ENCODE results near the gene ACOT11. TPM values are rescaled to one million over a fixed set of nuclear protein-coding genes. Genes with fewer than 3 reads are reported as not detected.

Gene ACOT11
- total and polyA plus RNA-seq, 10 of the 15 experiments (the other 5 are each of a cell fraction or from before 2014, with no cell fraction given) = 0.04 to 0.85 (median 0.39) TPM; not detected in 1

DNA sequence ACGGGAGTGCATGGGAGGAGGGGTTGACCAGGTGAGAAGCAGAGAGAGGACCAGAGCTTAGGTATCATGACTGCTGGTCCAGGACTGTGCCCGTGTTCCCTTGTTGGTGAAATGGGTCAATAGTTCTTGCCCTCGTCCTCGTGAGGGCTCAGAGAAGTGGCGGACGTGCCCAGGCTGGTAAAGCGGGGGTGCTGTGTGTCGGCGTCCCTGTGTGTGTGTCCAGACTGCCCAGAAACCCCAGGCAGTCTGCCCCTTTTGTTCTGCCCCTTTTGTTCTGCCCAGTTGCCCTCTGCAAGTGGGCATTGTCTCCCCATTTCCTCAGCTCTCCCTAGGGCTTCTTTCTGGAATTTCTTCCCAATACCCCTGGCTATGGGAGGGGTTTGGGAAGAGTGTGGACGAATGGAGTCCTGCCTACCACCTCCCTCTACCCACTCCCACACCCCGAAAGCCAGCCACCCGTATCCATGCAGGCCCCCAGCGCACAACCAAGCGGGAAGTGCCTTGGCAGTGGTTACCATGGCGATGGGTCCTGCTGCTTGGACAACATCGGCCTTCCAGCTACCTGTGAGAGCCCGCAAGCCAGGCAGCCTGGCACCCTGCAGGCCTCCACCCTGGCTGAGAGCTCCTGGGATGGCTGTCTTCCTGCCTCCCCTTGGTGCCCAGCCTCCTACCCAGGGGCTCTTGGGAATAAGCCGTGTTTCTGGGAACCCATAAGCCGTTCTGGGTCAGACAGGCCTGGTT lies 34.7 kb downstream of the ACOT11 start:
- in situ Hi-C loops (cut with MboI) = no loop called here
- no TSS peak for BruUV-seq (replicated peaks)

More for the DNA sequence above, 34.7 kb downstream of the ACOT11 start:
- Histone ChIP-seq H3K4me3 (no peak overlapping the region), H3K4me1 (ENCODE audit: control insufficient read depth, insufficient read depth, low read length) (no peaks in the 10 kb centered on the region), H2AFZ (ENCODE audit: control insufficient read depth, low read depth, low read length) (no peak overlapping the region), H3K27me3 (replicated peaks in 1 of 2; ENCODE audit: control insufficient read depth in 2 of 2, insufficient read depth in 2 of 2, low read length in 1 of 2) (no peaks in the 10 kb centered on the region), H3K9ac (ENCODE audit: control insufficient read depth, insufficient read depth, low read length) (no peak overlapping the region), H3K27ac (ENCODE audit: control insufficient read depth, insufficient read depth) (no peak overlapping the region), H4K20me1 (ENCODE audit: control insufficient read depth, insufficient read depth) (no peaks in the 10 kb centered on the region), H3K79me2 (ENCODE audit: control insufficient read depth, insufficient read depth, low read length) (no peaks in the 10 kb centered on the region), H3K9me3 (replicated peaks; ENCODE audit: control insufficient read depth, insufficient read depth, low read length) (no peaks in the 10 kb centered on the region), H3K4me2 (ENCODE audit: control insufficient read depth, insufficient read depth) (no peak overlapping the region), H3K36me3 (ENCODE audit: control insufficient read depth in 2 of 2, insufficient read depth in 2 of 2, low read length in 1 of 2) (no peaks in the 10 kb centered on the region)
- ChIA-PET RAD21 (ENCODE audit: unreplicated experiment) (no interaction called here), SMC1A (ENCODE audit: uncharacterized antibody, unreplicated experiment) (no interaction called here), CTCF (no interaction called here), POLR2A (no interaction called here)
- DNase-seq (ENCODE audit: low read depth, low spot score) = no peak
- FAIRE-seq = no peak
- intact Hi-C loops (cut with micrococcal nuclease; ENCODE audit: unreplicated experiment) = no loop called here
- no peak for ATAC-seq
- WGBS (ENCODE audit: insufficient coverage, insufficient replicate concordance, low lambda C conversion rate, missing lambda C conversion rate) = 45% methylated on average over 19 of the region's 19 CpGs
- TF ChIP-seq, protein P1, sequence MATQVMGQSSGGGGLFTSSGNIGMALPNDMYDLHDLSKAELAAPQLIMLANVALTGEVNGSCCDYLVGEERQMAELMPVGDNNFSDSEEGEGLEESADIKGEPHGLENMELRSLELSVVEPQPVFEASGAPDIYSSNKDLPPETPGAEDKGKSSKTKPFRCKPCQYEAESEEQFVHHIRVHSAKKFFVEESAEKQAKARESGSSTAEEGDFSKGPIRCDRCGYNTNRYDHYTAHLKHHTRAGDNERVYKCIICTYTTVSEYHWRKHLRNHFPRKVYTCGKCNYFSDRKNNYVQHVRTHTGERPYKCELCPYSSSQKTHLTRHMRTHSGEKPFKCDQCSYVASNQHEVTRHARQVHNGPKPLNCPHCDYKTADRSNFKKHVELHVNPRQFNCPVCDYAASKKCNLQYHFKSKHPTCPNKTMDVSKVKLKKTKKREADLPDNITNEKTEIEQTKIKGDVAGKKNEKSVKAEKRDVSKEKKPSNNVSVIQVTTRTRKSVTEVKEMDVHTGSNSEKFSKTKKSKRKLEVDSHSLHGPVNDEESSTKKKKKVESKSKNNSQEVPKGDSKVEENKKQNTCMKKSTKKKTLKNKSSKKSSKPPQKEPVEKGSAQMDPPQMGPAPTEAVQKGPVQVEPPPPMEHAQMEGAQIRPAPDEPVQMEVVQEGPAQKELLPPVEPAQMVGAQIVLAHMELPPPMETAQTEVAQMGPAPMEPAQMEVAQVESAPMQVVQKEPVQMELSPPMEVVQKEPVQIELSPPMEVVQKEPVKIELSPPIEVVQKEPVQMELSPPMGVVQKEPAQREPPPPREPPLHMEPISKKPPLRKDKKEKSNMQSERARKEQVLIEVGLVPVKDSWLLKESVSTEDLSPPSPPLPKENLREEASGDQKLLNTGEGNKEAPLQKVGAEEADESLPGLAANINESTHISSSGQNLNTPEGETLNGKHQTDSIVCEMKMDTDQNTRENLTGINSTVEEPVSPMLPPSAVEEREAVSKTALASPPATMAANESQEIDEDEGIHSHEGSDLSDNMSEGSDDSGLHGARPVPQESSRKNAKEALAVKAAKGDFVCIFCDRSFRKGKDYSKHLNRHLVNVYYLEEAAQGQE (IDR thresholded peaks at IDR 0.05; ENCODE audit: low read depth, low read length) = no peak
- TF ChIP-seq ZNF592 (IDR thresholded peaks at IDR 0.05) (no peak), TARDBP (IDR thresholded peaks at IDR 0.05; ENCODE audit: borderline replicate concordance) (no peak), STAT3 (IDR thresholded peaks at IDR 0.05; ENCODE audit: low read depth, low read length) (no peak), CHD4 (IDR thresholded peaks at IDR 0.05) (no peak), HSF1 (IDR thresholded peaks at IDR 0.05; ENCODE audit: low read depth, low read length) (no peak), FOXM1 (IDR thresholded peaks at IDR 0.05; ENCODE audit: low read depth, low read length) (no peak), HCFC1 (IDR thresholded peaks at IDR 0.05; ENCODE audit: low read length) (no peak), ZNF384 (IDR thresholded peaks at IDR 0.05; ENCODE audit: borderline replicate concordance, low read depth, low read length) (no peak)
